Measurements from ENCODE around the gene AGBL4. TPM values are rescaled to one million over a fixed set of nuclear protein-coding genes. Genes with fewer than 3 reads are reported as not detected.
"Not testable (repeated sequence)": the region's sequence is repeated elsewhere in the genome, so short reads cannot be mapped to it uniquely, and the experiment has no call there.

Gene AGBL4
- not detected for polyA plus RNA-seq (2012; ENCODE audit: missing spikeins)

DNA sequence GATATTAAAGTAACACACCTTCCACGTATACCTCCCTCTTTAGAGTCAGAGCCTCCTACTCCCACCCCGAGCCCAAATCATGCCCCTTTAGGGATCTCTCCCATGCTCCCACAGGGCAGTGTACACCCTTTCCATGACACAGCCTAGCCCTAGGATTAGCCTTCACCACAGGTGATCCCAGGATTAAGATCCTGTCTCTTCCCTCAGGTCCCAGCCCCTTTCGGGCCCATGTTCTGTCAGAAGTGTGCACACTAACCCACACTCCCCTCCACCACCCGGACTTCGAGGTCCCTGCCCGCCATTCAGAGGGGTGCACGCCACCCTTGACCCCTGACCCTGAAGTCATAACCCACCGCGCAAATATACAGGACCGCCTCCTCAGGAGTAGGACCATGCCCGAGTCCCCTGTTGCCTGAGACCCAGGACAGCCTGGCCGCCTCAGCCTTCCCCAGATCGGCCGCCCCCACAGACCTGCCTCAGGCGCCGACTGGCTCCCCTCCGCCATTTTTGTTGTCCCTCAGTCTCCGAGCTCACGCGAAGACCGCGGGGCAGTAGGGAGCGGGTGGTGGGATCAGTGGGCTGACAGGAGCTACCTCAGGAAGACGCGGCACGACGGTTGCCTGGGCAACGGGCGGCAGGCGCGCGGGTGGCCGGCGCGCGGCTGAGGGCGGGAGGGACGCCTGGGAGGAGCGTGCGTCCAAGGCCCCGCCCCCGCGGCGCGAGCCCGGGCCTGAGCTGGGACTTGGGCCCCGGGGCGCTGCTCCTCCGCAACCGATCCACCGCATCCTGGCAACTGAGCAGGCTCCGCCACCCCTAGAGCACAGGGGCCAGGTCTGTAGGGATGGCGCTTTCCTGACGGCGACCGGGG is at the start of gene AGBL4:
Gene AGBL4 (minus strand): TSS at position 663 of the 868 bp plus-strand sequence.
- no peak for FAIRE-seq
- TF ChIP-seq POLR2A (IDR thresholded peaks at IDR 0.05; ENCODE audit: low read depth, low read length) (no peak), POLR2AphosphoS5 (IDR thresholded peaks at IDR 0.05; ENCODE audit: low read depth, low read length) (no peak), TAF1 (IDR thresholded peaks at IDR 0.05; ENCODE audit: borderline replicate concordance, low read depth, low read length) (no peak)
- no peak for DNase-seq (ENCODE audit: insufficient read length)

DNA sequence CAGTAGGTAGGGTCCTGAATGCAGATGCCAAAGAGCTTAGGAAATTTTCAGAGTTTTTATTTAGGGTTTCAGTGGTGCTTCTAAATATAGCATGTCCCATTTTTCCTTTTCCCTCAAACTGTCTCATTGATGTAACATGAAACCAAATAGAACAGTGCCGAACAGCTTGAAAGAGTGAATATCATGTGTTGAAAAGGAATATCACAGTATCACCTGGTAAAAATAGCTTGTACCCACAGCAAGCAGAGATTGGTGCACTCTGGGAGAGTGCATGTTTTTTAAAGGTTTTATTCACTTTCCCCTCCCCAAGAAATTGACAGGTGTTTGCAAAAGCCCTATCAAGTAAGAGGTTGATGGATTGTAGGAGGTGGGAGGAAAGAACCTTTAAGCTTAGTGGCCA is 43.1 kb upstream of the AGBL4 start:
- no peak for DNase-seq (ENCODE audit: insufficient read length)
- TF ChIP-seq TAF1 (IDR thresholded peaks at IDR 0.05; ENCODE audit: borderline replicate concordance, low read depth, low read length) (no peak), POLR2A (IDR thresholded peaks at IDR 0.05; ENCODE audit: low read depth, low read length) (no peak), POLR2AphosphoS5 (IDR thresholded peaks at IDR 0.05; ENCODE audit: low read depth, low read length) (no peak)
- FAIRE-seq: no peak

DNA sequence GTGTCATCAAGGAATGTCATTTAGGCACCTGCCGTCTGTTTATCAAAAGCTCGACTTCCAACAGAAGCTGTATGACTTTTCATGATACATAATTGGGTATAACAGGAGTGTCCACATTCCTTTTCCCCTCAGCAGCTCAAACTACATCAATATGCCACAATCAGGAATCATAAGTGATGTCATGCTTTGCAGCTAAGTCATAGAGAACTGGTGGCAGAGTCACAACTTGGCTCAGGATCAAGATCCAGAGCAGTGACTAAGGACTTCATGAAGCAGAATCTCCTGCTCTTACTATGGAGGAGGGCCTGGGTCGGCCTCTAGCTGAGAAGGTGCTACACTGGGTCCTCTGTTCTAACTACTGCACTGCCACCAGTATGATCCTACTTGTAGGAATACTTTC is 36.5 kb upstream of the AGBL4 start:
- no peak for DNase-seq (ENCODE audit: insufficient read length)
- no peak for TF ChIP-seq POLR2A (IDR thresholded peaks at IDR 0.05; ENCODE audit: low read depth, low read length)
- TF ChIP-seq TAF1 (IDR thresholded peaks at IDR 0.05; ENCODE audit: borderline replicate concordance, low read depth, low read length): no peak
- no peak for TF ChIP-seq POLR2AphosphoS5 (IDR thresholded peaks at IDR 0.05; ENCODE audit: low read depth, low read length)
- FAIRE-seq: no peak

DNA sequence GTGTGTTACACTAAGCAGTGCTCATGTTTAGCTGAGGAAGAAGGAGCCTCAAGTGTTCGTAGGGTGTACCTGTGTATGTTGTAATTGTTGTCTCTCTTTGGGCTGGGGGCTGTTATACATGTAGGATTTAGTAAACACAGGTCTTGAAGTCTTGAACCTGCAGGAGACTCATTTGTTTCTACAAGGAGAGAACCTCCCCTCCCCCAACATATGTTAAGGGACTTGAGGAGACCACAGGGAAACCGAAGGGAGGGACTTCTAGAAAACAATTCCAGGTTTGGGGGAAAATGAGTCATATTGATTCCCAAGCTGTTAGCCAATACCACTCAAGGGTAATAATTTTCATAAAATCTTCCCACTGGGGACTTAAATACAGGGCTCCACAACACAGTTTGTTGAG is 25.0 kb upstream of the AGBL4 start:
- FAIRE-seq: no peak

DNA sequence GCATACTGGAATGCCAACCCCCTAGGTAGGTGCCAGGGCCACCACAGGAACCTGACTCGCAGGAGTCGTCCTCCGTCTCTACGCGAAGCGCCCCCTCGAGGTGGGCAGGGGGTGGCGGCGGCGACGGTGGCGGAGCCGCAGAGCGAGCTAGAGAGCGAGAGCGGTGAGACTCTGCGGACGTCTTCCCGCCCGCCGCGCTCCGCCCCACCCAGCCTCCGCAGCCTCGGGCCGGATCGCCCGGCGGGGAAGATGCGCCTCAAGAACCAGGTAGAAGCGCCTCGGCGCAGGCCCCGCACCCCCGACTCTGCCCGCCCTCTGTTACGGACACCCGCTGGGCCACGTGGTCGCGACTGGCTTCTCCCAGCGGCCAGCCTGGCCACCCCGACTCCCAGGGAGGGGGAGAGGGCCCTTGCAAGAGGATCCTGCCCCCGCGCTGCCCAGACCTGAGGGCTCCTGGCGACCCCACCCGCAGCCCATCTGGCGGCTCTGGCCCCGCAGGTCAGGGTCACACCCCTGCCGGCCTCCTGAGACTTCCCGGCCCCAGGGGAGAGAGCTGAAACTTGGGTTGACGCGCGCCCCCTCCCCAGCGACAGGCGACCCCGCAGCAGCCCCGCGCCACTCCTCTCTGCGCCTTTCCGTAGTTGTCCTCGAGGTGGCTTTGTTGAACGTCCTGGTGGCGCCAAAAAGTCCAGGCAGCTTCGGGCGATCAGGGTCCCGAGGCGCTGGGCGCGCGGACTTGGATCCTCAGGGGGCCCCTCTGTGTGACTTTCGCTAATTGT is 24.4 kb upstream of the AGBL4 start:
- no peak for FAIRE-seq
- DNase-seq (ENCODE audit: insufficient read length): no peak
- TF ChIP-seq TAF1 (IDR thresholded peaks at IDR 0.05; ENCODE audit: borderline replicate concordance, low read depth, low read length) (no peak), POLR2AphosphoS5 (IDR thresholded peaks at IDR 0.05; ENCODE audit: low read depth, low read length) (no peak), POLR2A (IDR thresholded peaks at IDR 0.05; ENCODE audit: low read depth, low read length) (no peak)

More for the DNA sequence above, 25.0 kb upstream of the AGBL4 start:
- DNase-seq (ENCODE audit: insufficient read length): no peak
- TF ChIP-seq POLR2A (IDR thresholded peaks at IDR 0.05; ENCODE audit: low read depth, low read length) (no peak), TAF1 (IDR thresholded peaks at IDR 0.05; ENCODE audit: borderline replicate concordance, low read depth, low read length) (no peak), POLR2AphosphoS5 (IDR thresholded peaks at IDR 0.05; ENCODE audit: low read depth, low read length) (no peak)

DNA sequence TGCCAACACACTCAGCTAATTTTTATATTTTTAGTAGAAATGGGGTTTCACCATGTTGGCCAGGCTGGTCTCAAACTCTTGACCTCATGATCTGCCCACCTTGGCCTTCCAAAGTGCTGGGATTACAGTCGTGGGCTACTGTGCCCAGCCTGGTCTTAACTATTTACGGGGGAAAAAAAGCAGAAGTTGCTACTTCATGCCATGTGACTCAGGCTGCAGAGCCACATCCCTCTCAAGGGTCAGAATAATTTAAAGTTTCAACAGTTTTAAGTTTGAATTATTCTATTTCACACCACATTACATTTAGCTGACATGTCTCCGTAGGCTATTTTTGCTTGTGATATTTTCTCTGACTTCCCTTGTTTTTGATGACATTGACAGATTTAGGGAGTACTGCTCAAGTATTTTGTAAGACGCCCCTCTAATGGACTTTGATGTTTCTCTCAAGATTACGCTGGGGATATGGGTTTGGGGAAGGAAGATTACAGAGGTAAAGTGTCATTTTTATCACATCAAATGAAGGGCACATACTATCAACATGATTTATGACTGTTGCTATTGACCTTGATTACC is 14.6 kb upstream of the AGBL4 start:
- no peak for TF ChIP-seq POLR2A (IDR thresholded peaks at IDR 0.05; ENCODE audit: low read depth, low read length)
- no peak for TF ChIP-seq POLR2AphosphoS5 (IDR thresholded peaks at IDR 0.05; ENCODE audit: low read depth, low read length)
- TF ChIP-seq TAF1 (IDR thresholded peaks at IDR 0.05; ENCODE audit: borderline replicate concordance, low read depth, low read length): no peak
- FAIRE-seq (no peak), DNase-seq (ENCODE audit: insufficient read length) (no peak)

DNA sequence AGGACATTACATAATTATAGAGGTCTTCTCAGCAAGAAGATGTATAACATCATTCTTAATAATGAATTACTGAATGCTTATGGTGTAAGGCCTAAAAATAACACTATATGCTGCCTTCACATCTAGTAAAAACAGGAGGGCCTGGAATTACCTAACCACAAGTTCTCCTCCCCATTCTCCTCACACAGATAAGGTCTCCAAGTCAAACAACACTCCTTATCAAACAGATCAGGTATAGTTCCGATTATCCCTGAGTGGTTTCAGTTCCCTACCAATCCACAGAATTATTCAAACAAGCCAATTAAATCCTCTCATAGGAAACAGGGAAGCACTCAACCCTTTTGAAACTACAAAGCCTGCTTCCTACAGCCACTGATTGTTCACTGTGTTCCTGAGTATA is 4.0 kb upstream of the AGBL4 start:
- DNase-seq (ENCODE audit: insufficient read length) (no peak), FAIRE-seq (no peak)
- no peak for TF ChIP-seq POLR2AphosphoS5 (IDR thresholded peaks at IDR 0.05; ENCODE audit: low read depth, low read length)
- TF ChIP-seq TAF1 (IDR thresholded peaks at IDR 0.05; ENCODE audit: borderline replicate concordance, low read depth, low read length): no peak
- no peak for TF ChIP-seq POLR2A (IDR thresholded peaks at IDR 0.05; ENCODE audit: low read depth, low read length)

DNA sequence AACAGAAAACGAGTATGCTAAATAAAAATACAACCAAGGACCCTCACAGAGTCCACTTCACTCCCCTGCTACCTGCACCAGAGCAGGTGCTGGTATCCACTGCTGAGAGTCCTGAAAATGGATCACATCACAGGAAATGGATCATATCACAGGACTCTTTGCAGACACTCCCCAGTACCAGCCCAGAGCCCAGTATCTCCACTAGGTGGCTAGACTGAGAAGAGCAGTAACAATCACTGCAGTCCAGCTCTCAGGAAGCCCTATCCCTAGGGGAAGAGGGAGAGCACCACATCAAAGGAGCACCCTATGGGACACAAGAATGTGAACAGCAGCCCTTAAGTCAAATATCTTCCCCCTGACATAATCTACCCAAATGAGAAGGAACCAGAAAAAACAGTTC is 28.0 kb downstream of the AGBL4 start:
- FAIRE-seq (no peak), DNase-seq (ENCODE audit: insufficient read length) (no peak)
- TF ChIP-seq TAF1 (IDR thresholded peaks at IDR 0.05; ENCODE audit: borderline replicate concordance, low read depth, low read length): no peak
- no peak for TF ChIP-seq POLR2A (IDR thresholded peaks at IDR 0.05; ENCODE audit: low read depth, low read length)
- no peak for TF ChIP-seq POLR2AphosphoS5 (IDR thresholded peaks at IDR 0.05; ENCODE audit: low read depth, low read length)

DNA sequence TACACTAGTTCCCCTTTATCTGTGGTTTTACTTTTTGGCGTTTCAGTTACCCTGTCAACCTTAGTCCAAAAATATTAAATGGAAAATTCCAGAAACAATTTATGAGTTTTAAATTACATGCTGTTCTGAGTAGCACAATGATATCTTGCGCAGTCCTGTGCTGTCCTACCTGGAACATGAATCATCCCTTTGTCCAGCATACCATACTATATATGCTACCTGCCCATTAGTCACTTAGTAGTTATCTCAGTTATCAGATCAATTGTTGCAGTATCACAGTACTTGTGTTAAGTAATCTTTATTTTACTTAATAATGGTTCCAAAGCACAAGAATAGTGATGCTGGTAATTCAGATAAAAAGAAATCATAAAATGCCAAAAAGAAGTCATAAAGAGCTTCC is 52.7 kb downstream of the AGBL4 start:
- FAIRE-seq: no peak
- TF ChIP-seq POLR2A (IDR thresholded peaks at IDR 0.05; ENCODE audit: low read depth, low read length): no peak
- TF ChIP-seq TAF1 (IDR thresholded peaks at IDR 0.05; ENCODE audit: borderline replicate concordance, low read depth, low read length): no peak
- no peak for TF ChIP-seq POLR2AphosphoS5 (IDR thresholded peaks at IDR 0.05; ENCODE audit: low read depth, low read length)
- no peak for DNase-seq (ENCODE audit: insufficient read length)

DNA sequence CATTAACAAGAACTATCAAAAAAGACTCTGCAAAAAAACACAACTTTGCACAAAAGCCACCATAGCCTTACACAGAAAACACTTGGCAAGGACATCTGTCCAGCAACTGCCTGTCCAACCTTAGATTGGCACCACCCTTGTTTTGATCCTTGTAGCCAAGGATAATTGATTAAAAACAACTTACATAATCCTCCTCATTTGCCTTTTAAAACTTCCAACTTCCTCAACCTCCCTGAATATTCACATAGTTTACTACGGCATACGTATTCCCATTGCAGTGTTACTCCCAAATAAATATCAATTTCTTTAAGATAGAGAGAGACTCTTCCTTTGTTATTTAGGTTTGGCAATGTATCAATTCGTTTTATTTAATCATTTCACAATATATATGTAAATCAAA is 72.4 kb downstream of the AGBL4 start:
- DNase-seq (ENCODE audit: insufficient read length) (no peak), FAIRE-seq (no peak)

DNA sequence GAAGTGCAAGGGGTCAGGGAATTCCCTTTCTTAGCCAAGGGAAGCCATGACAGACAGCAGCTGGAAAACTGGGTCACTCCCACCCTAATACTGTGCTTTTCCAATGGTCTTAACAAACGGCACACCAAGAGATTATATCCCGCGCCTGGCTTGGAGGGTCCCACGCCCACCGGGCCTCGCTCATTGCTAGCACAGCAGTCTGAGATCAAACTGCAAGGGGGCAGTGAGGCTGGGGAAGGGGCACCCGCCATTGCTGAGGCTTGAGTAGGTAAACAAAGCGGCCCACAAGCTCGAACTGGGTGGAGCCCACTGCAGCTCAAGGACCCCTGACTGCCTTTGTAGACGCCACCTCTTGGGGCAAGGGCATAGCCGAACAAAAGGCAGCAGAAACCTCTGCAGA is 108.5 kb downstream of the AGBL4 start:
- not testable (repeated sequence) for FAIRE-seq

More for the DNA sequence above, 72.4 kb downstream of the AGBL4 start:
- TF ChIP-seq POLR2A (IDR thresholded peaks at IDR 0.05; ENCODE audit: low read depth, low read length) (no peak), TAF1 (IDR thresholded peaks at IDR 0.05; ENCODE audit: borderline replicate concordance, low read depth, low read length) (no peak), POLR2AphosphoS5 (IDR thresholded peaks at IDR 0.05; ENCODE audit: low read depth, low read length) (no peak)

More for the DNA sequence above, 108.5 kb downstream of the AGBL4 start:
- DNase-seq (ENCODE audit: insufficient read length): not testable (repeated sequence)

Measured in GM12892 (cell line).